K562 (cell line): Measurements from ENCODE around the gene ZBTB42. TPM values are rescaled to one million over a fixed set of nuclear protein-coding genes. Genes with fewer than 3 reads are reported as not detected.

ENCODE experiments used
- BACH1 ChIP-seq: fragments of 200-800 bp; sonication (Bioruptor generic); IDR thresholded peaks from 2 replicates; pipeline ENCODE4 v1.6.1; 2016; ENCODE audit warnings: missing genetic modification characterization, missing compliant biosample characterization
- BRCA1 ChIP-seq, 2 experiments: fragments of 450-650 bp in 1 of 2; sonication (generic) in 1 of 2; formaldehyde crosslinking in 1 of 2; IDR thresholded peaks; 2 replicates each; pipeline versions ENCODE4 v1.5.0 to v1.6.1; 2017 to 2020; ENCODE audit warnings: mild to moderate bottlenecking in 1 of 2, missing genetic modification reagents in 1 of 2
- CHD2 ChIP-seq: IDR thresholded peaks from 2 replicates; pipeline ENCODE4 v1.6.1; 2011; ENCODE audit warnings: low read depth, low read length
- ETV6 ChIP-seq, 3 experiments: fragments of 150-350 bp in 1 of 3; sonication (generic) in 1 of 3; formaldehyde crosslinking in 1 of 3; IDR thresholded peaks; 2 replicates each; pipeline versions ENCODE4 v1.6.1 to v1.8.0; 2014 to 2022; ENCODE audit warnings: borderline replicate concordance in 2 of 3, low read depth in 2 of 3, antibody characterized with exemption in 1 of 3, low read length in 1 of 3, mild to moderate bottlenecking in 1 of 3, missing genetic modification reagents in 1 of 3
- FOXJ2 ChIP-seq: fragments of 200-800 bp; sonication (Bioruptor generic); IDR thresholded peaks from 2 replicates; pipeline ENCODE4 v1.6.1; 2016; ENCODE audit warnings: missing genetic modification characterization, missing compliant biosample characterization
- HEY1 ChIP-seq: fragments of 250-450 bp; sonication (Bioruptor Pico); IDR thresholded peaks from 2 replicates; pipeline ENCODE4 v1.5.0; 2020; ENCODE audit warnings: mild to moderate bottlenecking, moderate library complexity, borderline replicate concordance
- JUNB ChIP-seq: fragments of 450-650 bp; formaldehyde crosslinking; conservative IDR thresholded peaks from 2 replicates; pipeline ENCODE4 v1.4.0; 2020; ENCODE audit warnings: mild to moderate bottlenecking
- NELFE ChIP-seq: IDR thresholded peaks from 2 replicates; pipeline ENCODE4 v1.6.1; 2011; ENCODE audit warnings: mild to moderate bottlenecking; ENCODE audit not compliant: insufficient read depth, insufficient read length
- NEUROD1 ChIP-seq: fragments of 150-350 bp; IDR thresholded peaks from 2 replicates; pipeline ENCODE4 v1.6.1; 2014; ENCODE audit warnings: borderline replicate concordance, low read length, low read depth; ENCODE audit not compliant: partially characterized antibody
- NFIC ChIP-seq: fragments of 450-650 bp; IDR thresholded peaks from 2 replicates; pipeline ENCODE4 v1.6.1; 2017; ENCODE audit warnings: mild to moderate bottlenecking, inconsistent platforms
- PTTG1 ChIP-seq: fragments of 450-650 bp; IDR thresholded peaks from 2 replicates; pipeline ENCODE4 v1.6.1; 2016; ENCODE audit warnings: low read depth, mild to moderate bottlenecking, missing genetic modification characterization, missing compliant biosample characterization
- RBM15 ChIP-seq: fragments of 200-400 bp; formaldehyde crosslinking; IDR thresholded peaks from 2 replicates; pipeline ENCODE4 v1.6.1; 2018; ENCODE audit warnings: mild to moderate bottlenecking, low read length, moderate library complexity; ENCODE audit not compliant: insufficient read depth
- SETDB1 ChIP-seq: IDR thresholded peaks from one replicate; pipeline ENCODE4 v1.6.1; 2012; ENCODE audit warnings: low read length, control low read depth, inconsistent platforms
- SIN3A ChIP-seq, 2 experiments: fragments of 150-350 bp in 1 of 2; IDR thresholded peaks; 2 replicates each; pipeline ENCODE4 v1.6.1; 2011 to 2016; ENCODE audit warnings: borderline replicate concordance in 2 of 2, low read depth in 2 of 2, low read length in 2 of 2, mild to moderate bottlenecking in 2 of 2, moderate library complexity in 2 of 2; ENCODE audit not compliant: control insufficient read depth in 1 of 2
- U2AF2 ChIP-seq: fragments of 200-400 bp; formaldehyde crosslinking; optimal IDR thresholded peaks from 2 replicates; pipeline ENCODE3; 2017; ENCODE audit warnings: low read depth, mild to moderate bottlenecking, low read length
- ZNF12 ChIP-seq: sonication (generic); formaldehyde crosslinking; IDR thresholded peaks from 2 replicates; pipeline ENCODE4 v1.4.0; 2020; ENCODE audit warnings: mild to moderate bottlenecking, missing genetic modification reagents
- polyA plus RNA-seq, 8 experiments: library from polyadenylated mRNA; depleted of rRNA in 4 of 8; stranded (reverse) in 5 of 8; unstranded in 3 of 8; fragments of >200 nt; fragmentation: Nextera tagmentation in 2 of 8; fragmentation: Illumina TruSeq in 1 of 8; extraction: Ambion mirVana in 2 of 8; extraction: Trizol in 1 of 8; gene quantifications; 2 replicates each; pipeline versions ENCODE4 v1.2.1 to v1.2.3, GENCODE V29; 2011 to 2014; ENCODE audit warnings: inconsistent platforms in 1 of 8, missing spikeins in 1 of 8
- total RNA-seq, 7 experiments: library from RNA; depleted of rRNA in 6 of 7; stranded (reverse); fragments of >200 nt in 6 of 7; fragmentation: Illumina TruSeq in 2 of 7; extraction: Trizol in 2 of 7; gene quantifications; 2 replicates each; pipeline versions ENCODE4 v1.2.1 to v1.2.3, GENCODE V29; 2011 to 2021; ENCODE audit warnings: low replicate concordance in 1 of 7
- TF ChIP-seq, protein P1 (sequence below): fragments of 250-450 bp; sonication (Bioruptor Pico); IDR thresholded peaks from 2 replicates; pipeline ENCODE4 v1.5.0; 2021; ENCODE audit warnings: mild to moderate bottlenecking, moderate library complexity
- TF ChIP-seq, protein P2 (sequence below), 2 experiments: fragments of 200-800 bp in 1 of 2; sonication (Bioruptor generic) in 1 of 2; sonication (generic) in 1 of 2; formaldehyde crosslinking in 1 of 2; IDR thresholded peaks in 1 of 2; conservative IDR thresholded peaks in 1 of 2; 2 replicates each; pipeline versions ENCODE4 v1.5.0 to v1.6.1; 2016 to 2020; ENCODE audit warnings: missing compliant biosample characterization in 1 of 2, missing genetic modification characterization in 1 of 2, missing genetic modification reagents in 1 of 2
- TF ChIP-seq, protein P3 (sequence below): fragments of 450-650 bp; IDR thresholded peaks from 2 replicates; pipeline ENCODE4 v1.6.1; 2016

ZBTB42 gene
- total and polyA plus RNA-seq, 9 of the 15 experiments (the other 6 are each of a cell fraction or from before 2014, with no cell fraction given), result 0.03 to 8.5 (median 2.4) TPM

DNA sequence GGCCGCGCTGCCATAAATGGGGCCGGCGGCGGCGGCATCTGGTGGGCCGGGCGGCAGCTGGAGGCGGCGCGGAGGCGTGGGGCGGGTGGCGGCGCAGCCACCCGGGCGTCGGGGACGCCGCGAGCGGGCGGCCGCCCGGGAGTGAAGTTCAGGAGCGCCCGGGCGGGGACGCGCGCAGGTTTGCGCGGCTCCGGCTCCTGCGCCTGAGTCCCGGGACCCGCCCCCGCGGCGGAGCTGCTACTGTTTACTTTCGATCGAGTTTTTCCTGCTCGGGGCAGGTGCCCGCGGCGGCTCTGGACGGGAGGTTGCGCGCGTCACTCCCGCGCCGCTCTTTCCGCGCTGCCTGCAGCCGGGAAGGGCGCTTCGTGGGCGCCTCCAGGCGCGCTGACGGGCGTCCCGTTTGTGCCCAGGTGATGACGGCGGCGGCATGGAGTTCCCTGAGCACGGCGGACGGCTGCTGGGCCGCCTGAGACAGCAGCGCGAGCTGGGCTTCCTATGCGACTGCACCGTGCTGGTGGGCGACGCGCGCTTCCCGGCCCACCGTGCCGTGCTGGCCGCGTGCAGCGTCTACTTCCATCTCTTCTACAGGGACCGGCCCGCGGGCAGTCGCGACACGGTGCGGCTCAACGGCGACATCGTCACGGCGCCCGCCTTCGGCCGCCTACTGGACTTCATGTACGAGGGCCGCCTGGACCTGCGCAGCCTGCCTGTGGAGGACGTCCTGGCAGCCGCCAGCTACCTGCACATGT, at the start of gene ZBTB42 (continued):
- TF ChIP-seq HEY1 (CRISPR knock-in tag) (no peak), FOXJ2 (no peak), BRCA1 (IDR thresholded peaks at IDR 0.05) (no peak), BRCA1 (CRISPR knock-in tag; IDR thresholded peaks at IDR 0.05) (no peak), SETDB1 (no peak), RBM15 (no peak), BACH1 (no peak), CHD2 (no peak), NELFE (no peak), NEUROD1 (no peak), JUNB (no peak), NFIC (no peak), SIN3A (IDR thresholded peaks at IDR 0.05; ENCODE audit: borderline replicate concordance in 2 of 2, control insufficient read depth in 1 of 2, low read depth in 2 of 2, low read length in 2 of 2) (peak in 1 of 2 experiments; percentile 29; a peak in 1 of 4 replicates), ETV6 (IDR thresholded peaks at IDR 0.05; ENCODE audit: borderline replicate concordance in 1 of 2, low read depth in 2 of 2, low read length in 1 of 2) (no peak), ETV6 (CRISPR knock-in tag; IDR thresholded peaks at IDR 0.05; ENCODE audit: borderline replicate concordance) (no peak), U2AF2 (no peak), ZNF12 (CRISPR knock-in tag) (no peak), PTTG1 (no peak)
- TF ChIP-seq, protein P1, sequence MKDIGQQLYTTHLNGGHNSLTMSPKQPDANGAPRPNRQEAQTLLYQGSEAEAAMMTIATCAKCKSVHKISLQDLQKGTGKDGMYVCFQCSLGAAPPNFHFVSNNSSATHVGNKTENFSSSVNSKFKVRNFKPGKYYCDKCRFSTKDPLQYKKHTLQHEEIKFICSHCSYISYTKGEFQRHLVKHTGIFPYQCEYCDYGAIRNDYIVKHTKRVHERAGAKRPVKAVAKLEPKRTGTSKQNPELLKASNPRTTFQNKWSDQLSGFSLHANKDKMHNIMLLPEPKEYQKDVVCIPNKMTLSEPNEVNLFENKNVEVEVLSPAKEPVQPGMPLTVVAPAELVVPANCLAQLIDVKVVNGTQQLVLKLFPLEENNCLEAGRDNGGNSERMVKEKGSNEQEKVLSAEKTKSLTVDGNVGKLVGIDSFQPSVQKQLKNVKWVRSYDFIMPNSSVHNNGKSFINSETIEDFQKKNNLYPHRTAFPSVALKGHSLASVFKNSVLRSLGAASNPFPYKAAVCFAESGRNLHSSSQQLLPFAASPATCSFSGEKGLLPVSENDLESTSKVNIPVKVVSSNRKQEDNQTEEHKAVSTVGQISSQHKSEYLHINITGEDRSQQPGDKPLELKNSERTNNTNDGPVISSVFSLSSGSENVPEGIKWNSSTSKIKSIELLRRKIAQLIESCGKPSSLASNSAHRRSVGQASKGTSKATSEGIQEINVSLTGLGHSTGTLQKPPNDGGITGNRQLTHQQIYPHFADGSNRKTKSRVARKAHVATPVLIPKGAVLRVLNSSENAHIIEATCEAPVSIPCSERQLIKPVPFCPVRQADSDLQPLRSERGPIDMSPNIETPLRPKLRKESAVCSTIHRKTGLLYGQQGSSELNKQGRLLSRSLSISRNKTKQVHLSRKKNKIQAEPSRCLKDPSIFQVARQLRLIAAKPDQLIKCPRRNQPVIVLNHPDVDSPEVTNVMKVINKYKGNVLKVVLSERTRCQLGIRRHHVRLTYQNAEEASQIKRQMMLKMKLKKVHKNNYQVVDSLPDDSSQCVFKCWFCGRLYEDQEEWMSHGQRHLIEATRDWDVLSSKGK (CRISPR knock-in tag), result no peak
- TF ChIP-seq, protein P2, sequence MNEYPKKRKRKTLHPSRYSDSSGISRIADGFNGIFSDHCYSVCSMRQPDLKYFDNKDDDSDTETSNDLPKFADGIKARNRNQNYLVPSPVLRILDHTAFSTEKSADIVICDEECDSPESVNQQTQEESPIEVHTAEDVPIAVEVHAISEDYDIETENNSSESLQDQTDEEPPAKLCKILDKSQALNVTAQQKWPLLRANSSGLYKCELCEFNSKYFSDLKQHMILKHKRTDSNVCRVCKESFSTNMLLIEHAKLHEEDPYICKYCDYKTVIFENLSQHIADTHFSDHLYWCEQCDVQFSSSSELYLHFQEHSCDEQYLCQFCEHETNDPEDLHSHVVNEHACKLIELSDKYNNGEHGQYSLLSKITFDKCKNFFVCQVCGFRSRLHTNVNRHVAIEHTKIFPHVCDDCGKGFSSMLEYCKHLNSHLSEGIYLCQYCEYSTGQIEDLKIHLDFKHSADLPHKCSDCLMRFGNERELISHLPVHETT (CRISPR knock-in tag; conservative IDR thresholded peaks at IDR 0.05 in 1 of 2, IDR thresholded peaks at IDR 0.05 in 1 of 2), result peak in 1 of 2 experiments; percentile 73; a peak in 2 of 4 replicates
- TF ChIP-seq, protein P3, sequence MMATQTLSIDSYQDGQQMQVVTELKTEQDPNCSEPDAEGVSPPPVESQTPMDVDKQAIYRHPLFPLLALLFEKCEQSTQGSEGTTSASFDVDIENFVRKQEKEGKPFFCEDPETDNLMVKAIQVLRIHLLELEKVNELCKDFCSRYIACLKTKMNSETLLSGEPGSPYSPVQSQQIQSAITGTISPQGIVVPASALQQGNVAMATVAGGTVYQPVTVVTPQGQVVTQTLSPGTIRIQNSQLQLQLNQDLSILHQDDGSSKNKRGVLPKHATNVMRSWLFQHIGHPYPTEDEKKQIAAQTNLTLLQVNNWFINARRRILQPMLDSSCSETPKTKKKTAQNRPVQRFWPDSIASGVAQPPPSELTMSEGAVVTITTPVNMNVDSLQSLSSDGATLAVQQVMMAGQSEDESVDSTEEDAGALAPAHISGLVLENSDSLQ, result no peak
